IMR-90 (cell line): ENCODE data around the gene PBLD.
A peak's percentile ranks its signal among the peaks of the same experiment; 100 is the strongest.

Experiments
- BHLHE40 ChIP-seq: fragments of 150-350 bp; IDR thresholded peaks from 2 replicates; pipeline ENCODE4 v1.6.1; 2016; ENCODE audit warnings: mild to moderate bottlenecking, low read depth, low read length
- CEBPB ChIP-seq: IDR thresholded peaks from 2 replicates; pipeline ENCODE4 v1.6.1; 2012; ENCODE audit warnings: low read depth, low read length, improper control_type of control experiment
- MAFK ChIP-seq: IDR thresholded peaks from 2 replicates; pipeline ENCODE4 v1.6.1; 2012; ENCODE audit warnings: low read depth, low read length, improper control_type of control experiment
- MAZ ChIP-seq: IDR thresholded peaks from 2 replicates; pipeline ENCODE4 v1.6.1; 2012; ENCODE audit warnings: low read depth, mild to moderate bottlenecking, low read length, improper control_type of control experiment, moderate library complexity, borderline replicate concordance
- MXI1 ChIP-seq: IDR thresholded peaks from 2 replicates; pipeline ENCODE4 v1.6.1; 2012; ENCODE audit warnings: low read depth, mild to moderate bottlenecking, low read length, moderate library complexity, borderline replicate concordance
- NFE2L2 ChIP-seq: fragments of 150-350 bp; IDR thresholded peaks from 2 replicates; pipeline ENCODE4 v1.6.1; 2016; ENCODE audit warnings: low read depth, mild to moderate bottlenecking, low read length
- POLR2A ChIP-seq: IDR thresholded peaks from 2 replicates; pipeline ENCODE4 v1.6.1; 2012; ENCODE audit warnings: mild to moderate bottlenecking, low read depth, low read length
- RAD21 ChIP-seq: IDR thresholded peaks from 2 replicates; pipeline ENCODE4 v1.6.1; 2012; ENCODE audit warnings: low read length, improper control_type of control experiment
- RCOR1 ChIP-seq: IDR thresholded peaks from 2 replicates; pipeline ENCODE4 v1.6.1; 2012; ENCODE audit warnings: mild to moderate bottlenecking, low read length, improper control_type of control experiment; ENCODE audit not compliant: insufficient replicate concordance
- RFX5 ChIP-seq: IDR thresholded peaks from 2 replicates; pipeline ENCODE4 v1.8.0; 2012; ENCODE audit warnings: low read depth, mild to moderate bottlenecking, low read length, moderate library complexity
- SMC3 ChIP-seq: fragments of 150-350 bp; IDR thresholded peaks from 2 replicates; pipeline ENCODE4 v1.6.1; 2016; ENCODE audit warnings: low read depth, mild to moderate bottlenecking, antibody characterized with exemption, low read length, moderate library complexity
- TF ChIP-seq, protein P1 (sequence below): conservative IDR thresholded peaks from 2 replicates; pipeline ENCODE4 v1.5.1; 2012; ENCODE audit warnings: mild to moderate bottlenecking, low read depth, low read length, improper control_type of control experiment
- TF ChIP-seq, protein P2 (sequence below): fragments of 150-350 bp; IDR thresholded peaks from 2 replicates; pipeline ENCODE4 v1.6.1; 2017; ENCODE audit warnings: mild to moderate bottlenecking, antibody characterized with exemption, low read length, low read depth

DNA sequence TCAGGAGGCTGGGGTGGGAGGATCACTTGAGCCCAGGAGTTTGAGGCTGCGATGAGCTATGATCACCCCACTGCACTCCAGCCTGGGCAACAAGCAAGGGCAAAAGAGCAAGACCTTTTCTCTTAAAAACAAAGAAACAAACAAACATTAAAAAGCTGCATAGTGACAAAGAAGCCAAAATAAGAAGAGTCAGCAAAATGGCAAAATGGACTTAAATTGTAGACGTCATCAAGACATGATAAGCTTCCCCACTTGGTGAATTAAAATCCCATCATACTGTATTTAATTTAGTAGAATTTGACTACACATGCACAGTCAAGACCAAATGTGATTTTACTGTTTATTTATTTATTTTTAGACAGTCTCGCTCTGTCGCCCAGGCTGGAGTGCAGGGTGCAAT, 52.0 kb downstream of the PBLD start:
- TF ChIP-seq POLR2A (no peak), RFX5 (no peak), RAD21 (no peak), CEBPB (no peak), RCOR1 (no peak), BHLHE40 (no peak), NFE2L2 (no peak), MAZ (no peak), MXI1 (no peak), SMC3 (no peak), MAFK (peak; percentile 86)
- TF ChIP-seq, protein P1, sequence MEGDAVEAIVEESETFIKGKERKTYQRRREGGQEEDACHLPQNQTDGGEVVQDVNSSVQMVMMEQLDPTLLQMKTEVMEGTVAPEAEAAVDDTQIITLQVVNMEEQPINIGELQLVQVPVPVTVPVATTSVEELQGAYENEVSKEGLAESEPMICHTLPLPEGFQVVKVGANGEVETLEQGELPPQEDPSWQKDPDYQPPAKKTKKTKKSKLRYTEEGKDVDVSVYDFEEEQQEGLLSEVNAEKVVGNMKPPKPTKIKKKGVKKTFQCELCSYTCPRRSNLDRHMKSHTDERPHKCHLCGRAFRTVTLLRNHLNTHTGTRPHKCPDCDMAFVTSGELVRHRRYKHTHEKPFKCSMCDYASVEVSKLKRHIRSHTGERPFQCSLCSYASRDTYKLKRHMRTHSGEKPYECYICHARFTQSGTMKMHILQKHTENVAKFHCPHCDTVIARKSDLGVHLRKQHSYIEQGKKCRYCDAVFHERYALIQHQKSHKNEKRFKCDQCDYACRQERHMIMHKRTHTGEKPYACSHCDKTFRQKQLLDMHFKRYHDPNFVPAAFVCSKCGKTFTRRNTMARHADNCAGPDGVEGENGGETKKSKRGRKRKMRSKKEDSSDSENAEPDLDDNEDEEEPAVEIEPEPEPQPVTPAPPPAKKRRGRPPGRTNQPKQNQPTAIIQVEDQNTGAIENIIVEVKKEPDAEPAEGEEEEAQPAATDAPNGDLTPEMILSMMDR: no peak
- TF ChIP-seq, protein P2, sequence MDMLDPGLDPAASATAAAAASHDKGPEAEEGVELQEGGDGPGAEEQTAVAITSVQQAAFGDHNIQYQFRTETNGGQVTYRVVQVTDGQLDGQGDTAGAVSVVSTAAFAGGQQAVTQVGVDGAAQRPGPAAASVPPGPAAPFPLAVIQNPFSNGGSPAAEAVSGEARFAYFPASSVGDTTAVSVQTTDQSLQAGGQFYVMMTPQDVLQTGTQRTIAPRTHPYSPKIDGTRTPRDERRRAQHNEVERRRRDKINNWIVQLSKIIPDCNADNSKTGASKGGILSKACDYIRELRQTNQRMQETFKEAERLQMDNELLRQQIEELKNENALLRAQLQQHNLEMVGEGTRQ: no peak
